ENCODE results near the gene MLLT3.

Gene MLLT3

DNA sequence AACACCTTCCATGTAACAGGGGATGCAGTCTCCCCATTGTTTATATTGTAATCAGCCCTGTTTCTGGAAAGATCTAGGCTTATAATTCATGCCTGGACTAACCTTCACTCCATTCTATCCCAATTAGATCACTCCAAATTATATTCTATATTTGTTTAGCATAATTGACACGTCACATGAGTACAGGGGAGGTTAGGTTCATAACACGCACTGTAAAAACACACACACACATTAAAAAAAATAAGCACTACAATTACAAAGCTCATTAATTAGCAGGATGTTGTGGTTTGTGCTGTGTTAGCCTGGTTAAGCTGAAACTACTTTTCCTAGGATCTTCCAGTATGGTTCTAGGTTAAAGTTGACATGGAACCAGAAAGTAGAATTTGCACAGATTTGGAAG lies 126.0 kb downstream of the MLLT3 start:
- DNase-seq: no peak
- intact Hi-C loops (cut with DNase I): no loop called here

DNA sequence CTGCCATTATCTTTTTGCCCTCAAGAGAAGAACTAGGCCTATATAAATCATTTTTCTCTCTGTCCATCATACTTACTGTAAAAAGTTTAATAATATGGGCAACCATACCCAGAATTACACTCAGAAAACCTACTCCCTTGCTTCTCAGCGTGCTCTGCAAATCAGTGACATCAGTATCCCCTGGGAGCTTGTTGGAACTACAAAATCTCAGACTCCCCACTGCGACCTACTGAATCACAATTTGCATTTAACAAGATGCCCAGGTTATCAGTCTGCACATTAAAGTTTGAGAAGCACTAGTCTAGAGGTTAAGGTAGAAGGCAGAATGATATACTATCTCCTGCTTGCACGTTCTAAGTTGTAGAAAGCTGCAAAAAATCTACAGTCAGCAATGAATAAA lies 127.2 kb downstream of the MLLT3 start:
- intact Hi-C loops (cut with DNase I): no loop called here
- DNase-seq: no peak

DNA sequence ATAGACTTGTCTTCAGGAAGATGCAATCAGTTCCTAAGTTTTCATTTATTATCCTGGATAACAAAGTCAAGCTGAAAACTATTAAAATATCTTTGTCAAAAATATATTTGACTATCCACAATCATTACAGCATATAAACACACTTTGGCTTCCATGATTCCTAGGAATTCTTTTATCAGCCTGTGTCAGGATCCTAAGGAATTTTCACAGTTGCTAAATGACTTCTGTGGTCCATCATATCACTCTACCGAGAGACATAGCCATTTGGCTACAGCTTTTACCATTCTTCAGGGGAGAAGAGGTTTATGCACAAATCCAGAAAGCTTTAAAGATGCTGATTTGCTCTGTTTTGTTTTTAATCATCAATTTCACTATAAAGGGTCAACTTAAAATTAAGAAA lies 128.3 kb downstream of the MLLT3 start:
- intact Hi-C loops (cut with DNase I): no loop called here
- no peak for DNase-seq

DNA sequence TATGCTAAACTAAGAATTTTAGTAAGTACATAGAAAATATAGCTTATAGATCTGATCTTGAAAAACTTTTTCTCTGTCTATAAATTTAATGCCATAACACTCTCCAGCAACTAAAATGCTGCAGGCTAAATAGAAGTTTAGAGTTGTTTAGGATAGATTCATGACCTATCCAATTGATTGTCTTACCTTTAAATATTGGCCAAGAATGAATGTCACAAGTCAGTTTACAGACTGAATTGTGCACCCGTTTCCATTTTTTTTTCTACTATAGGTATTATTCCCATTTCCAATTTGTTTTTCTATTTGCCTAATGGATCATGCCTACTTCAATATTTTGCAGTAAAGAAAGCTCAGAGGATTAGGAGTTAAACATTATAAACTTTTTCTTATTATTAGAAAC lies 129.5 kb downstream of the MLLT3 start:
- intact Hi-C loops (cut with DNase I): no loop called here
- no peak for DNase-seq

DNA sequence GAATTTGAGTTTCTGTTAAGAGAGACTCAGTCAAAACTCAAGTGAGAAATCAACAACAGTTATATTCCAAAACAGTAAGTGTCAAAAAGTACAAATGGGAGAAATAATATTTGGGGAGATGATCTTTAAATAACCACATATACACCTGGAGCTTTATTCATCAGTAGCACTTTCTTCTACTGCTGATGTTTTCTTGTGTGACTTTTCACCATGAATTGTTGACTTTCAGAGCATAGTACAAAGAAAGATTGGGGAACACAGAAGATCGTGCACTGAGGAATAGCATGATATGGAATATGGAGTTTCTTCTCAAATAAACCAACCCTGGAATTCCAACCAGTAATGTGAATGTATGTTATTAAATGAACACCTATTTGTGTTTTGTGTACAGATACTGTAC lies 130.7 kb downstream of the MLLT3 start:
- intact Hi-C loops (cut with DNase I): no loop called here
- no peak for DNase-seq

DNA sequence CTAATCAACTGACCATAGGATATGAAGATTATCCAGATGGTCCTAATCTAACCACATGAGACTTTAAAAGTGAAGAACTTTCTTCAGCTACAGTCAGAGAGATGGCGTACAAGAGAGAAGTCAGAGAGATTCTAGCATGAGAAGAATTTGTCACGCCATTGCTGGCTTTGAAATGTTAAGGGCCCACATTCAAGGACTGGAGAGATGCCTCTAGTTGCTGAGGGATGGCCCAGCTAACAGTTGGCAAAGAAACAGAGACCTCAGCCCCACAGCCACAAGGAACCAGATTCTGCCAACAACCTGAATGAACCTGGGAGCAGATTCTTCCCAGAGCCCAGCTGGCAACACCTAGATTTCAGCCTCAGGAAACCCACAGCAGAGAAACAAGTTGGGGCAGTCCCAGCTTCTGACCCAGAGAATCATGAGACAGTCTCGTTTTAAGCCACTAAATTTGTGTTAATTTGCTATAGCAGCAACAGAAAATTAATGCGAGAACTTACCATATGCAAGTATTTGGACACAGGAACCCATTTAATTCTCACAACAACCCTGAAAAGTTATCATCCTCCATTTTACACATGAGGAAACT lies 132.0 kb downstream of the MLLT3 start:
- intact Hi-C loops (cut with DNase I): no loop called here
- DNase-seq: no peak

DNA sequence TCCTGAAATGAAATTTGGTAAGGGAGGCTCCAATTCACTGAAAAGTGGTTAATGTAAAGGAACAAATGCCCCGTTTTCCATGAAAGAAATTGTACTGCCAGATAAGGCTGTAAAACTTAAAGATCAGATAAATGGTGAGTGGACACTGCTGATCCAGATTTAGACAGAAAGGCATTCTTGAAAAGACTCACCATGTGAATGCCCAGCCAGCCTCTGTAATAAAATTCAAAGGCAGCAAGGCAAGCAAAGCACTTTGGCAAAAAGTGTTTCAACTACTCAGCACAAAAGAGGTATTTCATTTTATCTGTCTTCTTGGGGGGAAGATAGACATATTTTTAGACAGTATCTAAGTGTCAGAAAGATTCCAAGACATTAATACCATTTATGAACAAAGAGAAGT lies 133.6 kb downstream of the MLLT3 start:
- DNase-seq: no peak
- intact Hi-C loops (cut with DNase I): no loop called here

DNA sequence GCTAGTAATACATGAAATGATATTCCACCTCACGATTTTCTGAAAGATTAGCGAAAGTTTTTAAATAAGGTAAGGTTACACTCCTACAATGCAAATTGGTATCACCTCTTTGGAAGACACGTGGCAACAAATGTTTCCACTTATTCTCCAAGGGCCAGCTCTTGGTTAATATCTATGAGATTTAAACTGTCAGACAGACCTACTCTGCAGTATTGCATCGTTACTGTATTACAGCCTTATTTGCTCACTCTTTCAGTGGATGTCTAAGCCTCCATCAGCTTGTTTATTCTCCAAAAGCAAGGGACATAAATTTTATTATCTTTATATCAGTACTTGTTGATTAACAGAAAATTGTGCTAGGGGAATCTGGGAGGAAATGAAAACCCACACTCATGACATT lies 135.7 kb downstream of the MLLT3 start:
- intact Hi-C loops (cut with DNase I): no loop called here

DNA sequence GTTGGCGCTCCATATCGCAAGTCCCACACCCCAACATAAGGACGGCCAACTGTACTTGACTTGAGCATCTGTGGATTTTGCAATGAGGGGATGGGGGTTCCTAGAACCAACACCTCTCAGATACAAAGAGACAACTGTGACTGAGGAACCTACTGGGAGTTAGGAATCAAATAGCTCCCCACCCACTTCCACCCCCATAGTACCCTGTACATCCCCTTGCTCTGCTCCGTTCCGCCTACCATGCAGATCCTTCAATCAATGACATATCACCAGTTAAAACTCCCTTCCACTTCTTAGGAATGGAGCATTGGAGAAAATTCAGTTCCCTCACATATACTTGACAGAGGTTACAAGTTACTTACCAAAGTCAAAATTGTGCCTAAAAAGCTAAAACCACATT lies 140.9 kb downstream of the MLLT3 start:
- intact Hi-C loops (cut with DNase I): no loop called here

More for the DNA sequence above, 135.7 kb downstream of the MLLT3 start:
- no peak for DNase-seq

DNA sequence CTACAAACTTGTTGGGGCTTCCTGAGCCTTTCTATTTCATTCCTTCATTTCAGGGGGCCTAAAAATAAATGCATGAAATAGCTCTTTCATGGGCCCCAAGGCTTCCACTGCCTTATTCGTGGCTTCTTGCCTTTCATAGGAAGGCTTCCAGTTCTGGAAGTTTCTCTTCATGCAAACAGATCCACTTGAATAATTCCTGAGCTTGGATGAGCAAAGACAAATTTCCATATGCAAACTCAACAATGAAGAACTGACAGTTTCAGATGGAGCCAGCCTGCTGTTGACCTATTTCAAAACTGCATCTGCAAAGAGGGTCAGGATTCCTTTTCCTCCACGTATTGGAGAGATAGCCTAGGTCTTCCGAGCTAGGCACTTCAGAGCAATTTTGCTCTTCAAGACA lies 142.1 kb downstream of the MLLT3 start:
- no peak for DNase-seq
- intact Hi-C loops (cut with DNase I): no loop called here

More for the DNA sequence above, 140.9 kb downstream of the MLLT3 start:
- peak in 6 of 42 donors; percentile 12 to 53 (median 22) for DNase-seq

DNA sequence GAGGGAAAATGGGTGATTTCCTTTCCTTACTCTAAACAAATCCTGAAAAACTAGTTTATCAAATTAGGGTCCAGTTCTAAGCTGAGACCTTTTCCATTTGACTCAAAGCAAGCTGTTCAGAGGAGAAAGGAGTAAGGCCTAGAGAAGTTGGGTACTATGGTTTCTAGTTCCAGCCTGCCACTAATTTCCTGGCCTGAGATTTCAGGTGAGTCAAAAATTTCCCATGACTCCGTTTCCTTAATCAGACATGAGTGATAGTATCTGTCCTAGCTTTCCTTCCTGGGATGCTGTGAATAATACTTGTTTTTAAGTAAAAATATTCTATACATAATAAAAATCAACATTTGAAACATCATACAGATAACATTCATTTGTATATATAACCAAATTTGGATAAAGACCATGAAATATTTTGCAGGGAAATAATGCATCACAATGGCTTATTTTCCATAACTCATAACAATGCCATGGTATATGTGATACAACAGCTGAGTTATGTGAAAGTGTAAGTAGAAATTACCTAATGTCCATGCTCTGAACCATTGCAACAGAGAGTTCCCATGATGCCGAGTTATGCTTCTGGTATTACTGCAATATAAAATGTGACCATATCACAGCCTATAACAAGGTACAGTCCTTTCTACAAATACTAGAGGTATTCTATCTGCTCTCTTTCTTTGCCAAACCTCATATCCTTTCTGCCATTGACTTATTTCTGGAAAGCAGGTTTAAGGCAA lies 142.7 kb downstream of the MLLT3 start:
- DNase-seq: no peak
- intact Hi-C loops (cut with DNase I): no loop called here

DNA sequence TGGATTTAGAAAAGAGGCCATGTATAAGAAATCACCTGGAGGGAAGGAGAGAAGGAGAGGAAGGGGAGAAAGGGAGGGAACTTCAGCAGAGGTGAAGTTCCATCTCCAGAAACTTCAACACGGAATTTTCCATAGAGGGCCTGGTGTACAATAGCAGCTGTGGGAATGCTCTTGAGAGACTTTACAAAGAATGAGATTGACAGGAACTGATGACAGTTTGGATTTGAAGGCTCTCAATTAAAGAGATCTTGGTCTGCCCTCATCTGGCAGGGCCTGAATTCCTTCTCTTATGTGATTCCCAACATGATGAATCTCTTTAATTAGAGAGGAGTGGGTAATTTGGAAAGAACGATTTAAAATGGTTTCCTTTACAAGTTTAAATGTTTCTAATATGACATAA lies 143.5 kb downstream of the MLLT3 start:
- DNase-seq: peak in 2 of 42 donors; percentile 7 to 16

DNA sequence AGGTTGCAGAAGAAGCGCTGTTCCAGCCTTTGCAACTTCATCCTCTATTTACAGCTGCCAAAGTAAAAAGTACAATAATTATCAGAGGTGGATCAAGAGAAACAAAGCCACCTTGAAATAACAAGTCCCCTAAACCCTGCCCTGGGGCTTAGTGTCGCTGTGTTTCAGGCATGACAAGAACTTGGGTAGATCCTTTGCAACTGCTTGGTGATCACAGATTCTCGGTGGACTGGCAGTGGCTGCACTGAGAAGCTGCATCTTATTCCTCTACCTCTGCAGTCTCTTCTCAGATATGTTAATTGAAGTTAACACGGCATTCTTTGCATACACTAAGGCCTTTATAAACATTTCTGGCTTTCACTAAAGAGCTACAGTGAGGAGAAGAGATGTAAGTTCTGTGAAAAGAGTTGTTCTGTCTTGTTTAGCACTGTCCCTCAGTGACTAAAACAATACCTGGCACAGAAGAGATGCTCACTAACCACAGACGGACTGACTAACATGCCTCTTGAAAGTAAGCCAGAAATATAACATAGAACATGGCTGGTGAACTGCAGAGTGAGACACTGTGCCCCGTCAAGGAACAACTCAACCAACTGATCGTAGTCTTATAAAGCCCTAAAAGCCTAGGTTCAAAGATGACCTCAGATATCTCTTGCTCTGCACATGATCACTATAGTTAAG lies 144.2 kb downstream of the MLLT3 start:
- no peak for DNase-seq
- intact Hi-C loops (cut with DNase I): no loop called here

More for the DNA sequence above, 143.5 kb downstream of the MLLT3 start:
- intact Hi-C loops (cut with DNase I): no loop called here

DNA sequence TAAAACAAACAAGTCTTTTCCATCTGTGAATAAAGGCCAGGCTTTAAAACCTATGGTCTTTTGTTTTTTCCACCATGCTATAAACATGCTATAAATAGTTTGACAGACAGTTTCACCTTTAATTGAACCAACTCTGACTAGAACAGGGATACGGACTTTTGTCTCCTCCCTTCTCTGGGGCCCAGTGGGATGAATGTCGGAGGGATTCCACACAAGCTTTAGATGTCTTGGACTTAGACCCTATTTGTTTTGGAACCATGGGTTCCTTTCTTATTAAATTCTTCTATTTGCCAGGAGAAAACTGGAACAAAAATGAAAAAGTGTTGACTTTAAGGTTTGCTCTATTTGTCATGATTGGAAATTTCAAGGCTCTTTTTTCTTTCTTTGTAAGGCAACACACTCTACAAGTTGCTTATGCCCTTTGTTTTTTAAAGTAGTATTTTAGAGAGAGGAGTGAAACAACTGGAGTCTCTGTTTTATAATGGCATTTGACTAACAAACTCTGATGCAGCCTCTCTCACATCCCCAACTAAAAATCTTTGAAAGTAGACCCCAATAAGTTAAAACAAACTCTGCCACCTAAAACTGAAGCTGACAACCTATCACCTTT lies 145.3 kb downstream of the MLLT3 start:
- no peak for DNase-seq
- intact Hi-C loops (cut with DNase I): no loop called here

DNA sequence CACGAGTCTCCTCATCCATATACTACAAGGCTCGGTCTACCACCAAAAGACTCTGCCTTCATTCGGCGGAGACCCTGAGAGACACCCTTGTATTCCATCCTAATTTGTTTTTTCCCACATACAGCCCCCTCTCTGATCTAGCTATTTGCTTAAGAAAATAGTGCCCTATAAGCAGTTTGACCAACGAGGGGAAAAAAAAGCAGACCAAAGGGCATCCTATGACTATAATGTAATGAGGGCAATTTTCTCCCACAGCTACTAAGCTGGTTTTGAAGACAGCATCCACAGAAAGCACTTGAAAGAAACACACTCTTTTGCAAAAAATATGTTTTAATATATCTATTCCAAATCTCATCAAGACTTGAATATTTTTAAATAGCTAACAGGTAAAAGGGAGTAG lies 147.8 kb downstream of the MLLT3 start:
- intact Hi-C loops (cut with DNase I): no loop called here
- no peak for DNase-seq

DNA sequence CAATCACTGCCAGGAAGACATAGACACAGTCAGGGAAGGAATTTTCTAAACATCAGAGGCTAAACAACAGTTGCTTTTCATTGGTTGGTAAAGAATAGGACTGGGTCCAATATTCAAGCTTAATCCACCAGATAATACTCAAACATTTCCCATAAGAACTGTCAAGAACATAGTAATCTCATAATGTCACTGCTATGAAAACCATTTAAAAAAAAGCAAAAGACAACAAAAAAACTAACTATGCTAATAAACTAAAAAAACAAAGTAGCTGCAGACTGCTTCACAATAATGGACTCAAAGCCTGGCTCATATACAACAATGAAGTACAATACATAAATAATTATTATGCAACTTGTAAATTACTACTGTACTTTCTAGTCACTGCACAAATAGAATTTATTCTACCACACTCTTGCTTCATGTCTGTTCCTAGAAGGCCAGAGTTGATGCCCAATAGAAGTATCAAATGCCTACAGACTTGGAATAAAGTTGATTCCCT lies 148.7 kb downstream of the MLLT3 start:
- no peak for DNase-seq
- intact Hi-C loops (cut with DNase I): no loop called here

DNA sequence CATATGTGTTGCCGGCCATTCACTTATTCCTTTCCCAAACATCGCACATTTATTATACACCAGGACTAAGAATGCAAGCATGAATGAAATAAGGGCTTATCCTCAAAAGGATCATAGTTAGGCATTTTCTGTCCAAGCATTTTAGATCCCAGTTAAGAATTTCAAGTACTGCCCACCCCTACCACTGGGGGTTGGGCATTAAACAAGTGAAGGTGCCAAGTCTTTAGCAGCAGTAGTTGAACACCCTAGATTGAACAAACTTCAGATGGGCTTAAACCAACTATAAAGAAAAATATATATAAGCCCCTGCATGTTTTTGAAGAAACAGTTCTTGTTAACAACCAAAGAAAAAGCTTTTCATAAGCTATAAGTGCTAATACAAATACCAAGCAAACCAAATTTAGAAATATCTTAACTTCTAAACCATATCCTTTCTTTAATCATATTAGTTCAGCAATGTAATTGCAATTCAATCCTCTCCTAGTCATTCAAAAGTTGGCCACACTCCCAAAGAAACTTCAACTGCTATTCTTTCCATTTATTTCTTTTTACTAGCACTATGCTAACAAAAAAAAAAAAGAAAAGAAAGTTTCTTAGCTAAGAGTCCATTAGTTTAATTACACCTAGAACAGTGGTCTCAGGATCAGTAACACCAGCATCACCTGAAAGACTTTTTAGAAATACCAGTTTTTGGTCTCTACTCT lies 149.8 kb downstream of the MLLT3 start:
- intact Hi-C loops (cut with DNase I): no loop called here
- DNase-seq: no peak

DNA sequence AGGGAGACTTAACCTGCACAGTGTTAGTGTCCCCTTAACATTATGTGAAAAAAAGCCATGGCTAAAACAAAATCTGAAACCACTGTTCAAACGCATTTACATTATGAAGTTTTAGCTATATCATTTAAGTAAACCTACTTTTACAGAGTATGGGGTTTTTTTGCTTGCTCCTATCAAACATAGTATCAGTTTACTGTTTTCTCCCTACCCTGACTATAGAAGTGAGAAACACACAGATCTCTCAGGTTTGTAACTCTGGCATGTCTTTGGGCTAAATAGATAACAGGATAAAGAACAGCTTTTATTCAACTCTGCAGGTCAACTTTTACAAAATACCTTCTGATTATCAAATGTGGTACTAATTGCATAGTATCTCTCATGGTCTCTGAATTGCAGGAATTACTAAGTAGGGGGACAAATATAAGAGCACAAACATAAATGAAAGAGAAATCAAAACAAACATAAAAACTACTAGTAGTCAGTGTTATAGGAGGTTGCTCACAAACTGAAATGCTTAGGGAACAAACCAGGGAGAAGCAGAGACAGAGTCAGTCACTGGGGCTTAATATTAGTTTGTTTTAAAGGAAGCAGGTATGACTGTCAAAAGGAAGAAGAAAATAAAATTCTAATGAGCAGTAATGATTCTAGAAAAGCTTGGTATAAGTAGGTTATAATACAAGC lies 155.8 kb downstream of the MLLT3 start:
- DNase-seq: no peak
- intact Hi-C loops (cut with DNase I): no loop called here

DNA sequence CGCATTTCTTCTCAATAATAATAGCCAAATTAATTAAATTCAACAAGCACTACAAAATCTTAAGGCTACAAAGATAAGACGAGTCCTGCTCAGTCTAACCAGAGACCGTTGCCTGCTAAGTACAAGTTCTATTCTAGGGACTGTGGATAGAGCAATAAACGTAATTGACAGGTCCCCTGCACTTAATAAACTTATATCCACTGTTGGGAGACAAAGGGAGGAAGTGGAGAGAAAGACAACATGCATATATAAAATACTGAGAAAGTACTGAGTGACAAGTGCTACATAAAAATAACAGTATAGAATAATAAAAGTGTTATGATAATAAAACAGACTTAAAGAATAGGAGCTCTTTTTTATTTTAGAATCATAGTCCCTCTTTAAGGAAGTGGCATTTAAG lies 158.1 kb downstream of the MLLT3 start:
- intact Hi-C loops (cut with DNase I): no loop called here
- no peak for DNase-seq
